Coronary artery (tissue), 2 donors: ENCODE measurements around the gene PEX26.

ENCODE experiments used
- DNase-seq: peaks from one replicate; pipeline ENCODE4 v3.0.0-alpha.2; 2017; ENCODE audit warnings: low spot score
- H3K27ac ChIP-seq, 2 donors: fragments of 200-600 bp; sonication (generic); one replicate each; pipeline ENCODE4 v1.5.1; 2016 to 2019
- H3K4me3 ChIP-seq: fragments of 200-600 bp; sonication (generic); 2 replicates; pipeline ENCODE4 v1.5.1; 2016; ENCODE audit warnings: mild to moderate bottlenecking, moderate library complexity
- TF ChIP-seq, protein P1 (sequence below): fragments of 200-600 bp; sonication (generic); IDR thresholded peaks from one replicate; pipeline ENCODE4 v1.5.1; 2019; ENCODE audit warnings: antibody characterized with exemption

PEX26 gene

DNA sequence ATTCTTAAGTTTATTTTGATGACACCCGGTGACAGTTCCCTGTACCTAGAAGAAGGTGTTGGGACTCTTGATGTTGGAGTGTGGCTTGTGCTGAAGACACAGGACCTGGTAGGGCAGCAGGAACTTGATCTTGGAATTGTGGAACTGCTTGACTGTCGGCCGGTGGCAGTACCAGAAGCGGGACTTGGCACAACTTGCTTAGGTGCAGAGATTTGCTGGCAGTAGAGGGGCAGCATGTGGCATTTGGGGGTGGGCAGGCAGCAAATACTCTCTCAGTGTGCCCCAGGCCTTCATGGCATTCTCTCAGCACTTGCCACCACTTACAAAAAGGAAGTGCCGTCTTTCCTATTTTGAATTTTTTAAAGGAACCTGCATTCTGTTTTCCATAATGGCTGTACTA, 3.6 kb downstream of the PEX26 start:
- H3K27ac ChIP-seq = no peak overlapping the region
- no peak for DNase-seq
- no peak overlapping the region for H3K4me3 ChIP-seq
- TF ChIP-seq, protein P1, sequence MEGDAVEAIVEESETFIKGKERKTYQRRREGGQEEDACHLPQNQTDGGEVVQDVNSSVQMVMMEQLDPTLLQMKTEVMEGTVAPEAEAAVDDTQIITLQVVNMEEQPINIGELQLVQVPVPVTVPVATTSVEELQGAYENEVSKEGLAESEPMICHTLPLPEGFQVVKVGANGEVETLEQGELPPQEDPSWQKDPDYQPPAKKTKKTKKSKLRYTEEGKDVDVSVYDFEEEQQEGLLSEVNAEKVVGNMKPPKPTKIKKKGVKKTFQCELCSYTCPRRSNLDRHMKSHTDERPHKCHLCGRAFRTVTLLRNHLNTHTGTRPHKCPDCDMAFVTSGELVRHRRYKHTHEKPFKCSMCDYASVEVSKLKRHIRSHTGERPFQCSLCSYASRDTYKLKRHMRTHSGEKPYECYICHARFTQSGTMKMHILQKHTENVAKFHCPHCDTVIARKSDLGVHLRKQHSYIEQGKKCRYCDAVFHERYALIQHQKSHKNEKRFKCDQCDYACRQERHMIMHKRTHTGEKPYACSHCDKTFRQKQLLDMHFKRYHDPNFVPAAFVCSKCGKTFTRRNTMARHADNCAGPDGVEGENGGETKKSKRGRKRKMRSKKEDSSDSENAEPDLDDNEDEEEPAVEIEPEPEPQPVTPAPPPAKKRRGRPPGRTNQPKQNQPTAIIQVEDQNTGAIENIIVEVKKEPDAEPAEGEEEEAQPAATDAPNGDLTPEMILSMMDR = no peak

GRCh38 chr22:18082467-18082866, 4.7 kb downstream of the PEX26 start:
- H3K27ac ChIP-seq = no peak overlapping the region
- TF ChIP-seq, protein P1 = no peak
- no peak for DNase-seq
- H3K4me3 ChIP-seq = no peak overlapping the region

DNA sequence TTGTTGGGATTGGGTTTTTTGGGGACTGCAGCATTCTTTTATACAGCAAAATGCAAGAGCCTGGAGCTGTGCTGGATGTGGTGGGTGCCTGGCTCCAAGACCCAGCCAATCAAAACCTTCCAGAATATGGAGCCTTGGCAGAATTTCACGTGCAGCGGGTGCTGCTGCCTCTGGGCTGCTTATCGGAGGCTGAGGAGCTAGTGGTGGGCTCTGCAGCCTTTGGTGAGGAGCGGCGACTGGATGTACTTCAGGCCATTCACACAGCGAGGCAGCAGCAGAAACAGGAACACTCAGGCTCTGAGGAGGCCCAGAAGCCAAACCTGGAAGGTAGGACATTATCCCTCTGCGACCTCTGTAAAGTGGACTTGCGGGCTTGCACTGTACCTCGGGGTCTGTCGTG, 5.6 kb downstream of the PEX26 start:
- Histone ChIP-seq H3K27ac (no peak overlapping the region), H3K4me3 (no peak overlapping the region)
- DNase-seq = no peak
- TF ChIP-seq, protein P1 = no peak

GRCh38 chr22:18085188-18085587, 7.4 kb downstream of the PEX26 start:
- no peak overlapping the region for H3K27ac ChIP-seq

DNA sequence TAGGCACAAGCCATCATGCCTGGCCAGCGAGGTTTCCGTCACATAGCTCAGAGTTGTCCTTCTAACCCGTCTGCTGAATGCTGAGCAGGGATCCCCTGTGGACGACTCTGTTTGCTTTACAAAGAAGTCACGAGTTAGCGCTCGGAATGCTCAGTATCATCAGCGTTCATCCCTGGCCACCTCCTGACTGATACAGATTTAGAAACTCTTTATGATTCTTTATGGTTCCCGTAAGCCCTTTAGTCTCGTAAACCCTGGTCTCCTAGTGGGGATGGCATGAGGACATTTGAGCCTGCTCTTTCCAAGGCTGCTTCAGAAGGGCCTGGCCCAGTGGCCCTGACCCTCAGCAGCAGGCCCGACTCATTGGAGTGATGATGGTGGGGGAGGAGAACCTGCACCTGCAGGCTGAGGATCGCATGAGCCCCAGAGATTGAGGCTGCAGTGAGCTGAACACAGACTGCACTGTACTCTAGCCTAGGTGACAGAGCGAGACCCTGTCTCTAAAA, 9.6 kb downstream of the PEX26 start:
- TF ChIP-seq, protein P1 = no peak
- no peak overlapping the region for H3K27ac ChIP-seq

More at GRCh38 chr22:18085188-18085587, 7.4 kb downstream of the PEX26 start:
- TF ChIP-seq, protein P1 = no peak
- DNase-seq = no peak
- no peak overlapping the region for H3K4me3 ChIP-seq

GRCh38 chr22:18088825-18089568, 11.2 kb downstream of the PEX26 start:
- Histone ChIP-seq H3K4me3 (no peak overlapping the region), H3K27ac (no peak overlapping the region)
- TF ChIP-seq, protein P1 = no peak
- DNase-seq = no peak

More for the DNA sequence above, 9.6 kb downstream of the PEX26 start:
- no peak overlapping the region for H3K4me3 ChIP-seq
- no peak for DNase-seq

DNA sequence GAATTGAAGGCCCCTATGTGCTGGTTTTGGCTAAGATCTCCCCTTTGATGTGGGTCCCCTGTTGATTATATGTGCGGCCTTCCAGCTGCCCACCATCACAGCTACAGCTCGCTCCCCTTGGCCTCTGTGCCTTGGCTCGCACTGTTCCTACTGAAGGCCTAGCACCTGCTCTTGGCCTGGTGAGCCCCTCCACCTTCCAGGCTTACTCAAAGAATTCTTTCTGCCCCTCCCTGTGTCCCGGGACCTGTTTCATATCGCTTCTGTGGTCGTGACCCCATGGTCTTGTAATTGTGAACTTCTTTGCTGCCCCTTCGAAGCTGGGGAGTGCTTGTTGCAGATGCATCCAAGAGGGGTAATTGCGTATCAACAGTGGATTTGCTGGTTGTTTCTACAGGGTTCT, 12.5 kb downstream of the PEX26 start:
- no peak overlapping the region for H3K27ac ChIP-seq
- H3K4me3 ChIP-seq = no peak overlapping the region
- TF ChIP-seq, protein P1 = no peak
- no peak for DNase-seq
